HEK293T (cell line): ENCODE results near the gene NEK5.

Source experiments
- ELF4 ChIP-seq: fragments of 450-650 bp; IDR thresholded peaks from 2 replicates; pipeline ENCODE4 v1.6.1; 2017; ENCODE audit warnings: antibody characterized with exemption
- FOXK2 ChIP-seq: fragments of 450-650 bp; IDR thresholded peaks from 2 replicates; pipeline ENCODE4 v1.6.1; 2016; ENCODE audit warnings: mild to moderate bottlenecking
- FOXM1 ChIP-seq: fragments of 450-650 bp; IDR thresholded peaks from 2 replicates; pipeline ENCODE4 v1.6.1; 2017; ENCODE audit warnings: mild to moderate bottlenecking, borderline replicate concordance
- L3MBTL2 ChIP-seq: fragments of 450-650 bp; conservative IDR thresholded peaks from 2 replicates; pipeline ENCODE4 v1.6.1; 2016; ENCODE audit warnings: mild to moderate bottlenecking
- SP1 ChIP-seq: fragments of 450-650 bp; IDR thresholded peaks from 2 replicates; pipeline ENCODE4 v1.6.1; 2017
- SUZ12 ChIP-seq: fragments of 450-650 bp; IDR thresholded peaks from 2 replicates; pipeline ENCODE4 v1.6.1; 2016; ENCODE audit warnings: mild to moderate bottlenecking
- TARDBP ChIP-seq: fragments of 450-650 bp; IDR thresholded peaks from 2 replicates; pipeline ENCODE4 v1.6.1; 2016
- TF ChIP-seq, protein P1 (sequence below): fragments of 450-650 bp; IDR thresholded peaks from 2 replicates; pipeline ENCODE4 v1.6.1; 2016

- TF ChIP-seq SP1 (no peak), TARDBP (no peak), SUZ12 (no peak), FOXM1 (no peak), L3MBTL2 (no peak), FOXK2 (no peak), ELF4 (no peak)
- TF ChIP-seq, protein P1, sequence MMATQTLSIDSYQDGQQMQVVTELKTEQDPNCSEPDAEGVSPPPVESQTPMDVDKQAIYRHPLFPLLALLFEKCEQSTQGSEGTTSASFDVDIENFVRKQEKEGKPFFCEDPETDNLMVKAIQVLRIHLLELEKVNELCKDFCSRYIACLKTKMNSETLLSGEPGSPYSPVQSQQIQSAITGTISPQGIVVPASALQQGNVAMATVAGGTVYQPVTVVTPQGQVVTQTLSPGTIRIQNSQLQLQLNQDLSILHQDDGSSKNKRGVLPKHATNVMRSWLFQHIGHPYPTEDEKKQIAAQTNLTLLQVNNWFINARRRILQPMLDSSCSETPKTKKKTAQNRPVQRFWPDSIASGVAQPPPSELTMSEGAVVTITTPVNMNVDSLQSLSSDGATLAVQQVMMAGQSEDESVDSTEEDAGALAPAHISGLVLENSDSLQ: no peak
Measured at GRCh38 chr13:52016296-52016695, 112.6 kb downstream of the NEK5 start.
